ENCODE measurements around the gene UGT1A1.

- TF ChIP-seq CTCF (IDR thresholded peaks at IDR 0.05) (no peak), JUNB (IDR thresholded peaks at IDR 0.05) (no peak), SMC3 (IDR thresholded peaks at IDR 0.05) (no peak), CBX2 (IDR thresholded peaks at IDR 0.05; ENCODE audit: borderline replicate concordance, low read depth) (no peak), EP300 (IDR thresholded peaks at IDR 0.05) (no peak), ESRRA (IDR thresholded peaks at IDR 0.05; ENCODE audit: borderline replicate concordance, low read length) (no peak), SREBF2 (IDR thresholded peaks at IDR 0.05) (no peak)
Measured at GRCh38 chr2:233792720-233793119, 32.6 kb downstream of the UGT1A1 start.

Measured in A549 (cell line).